ENCODE measurements around the gene PANX3. TPM values are rescaled to one million over a fixed set of nuclear protein-coding genes. Genes with fewer than 3 reads are reported as not detected.

Gene PANX3
- total and polyA plus RNA-seq, 9 of the 15 experiments (the other 6 are each of a cell fraction or from before 2014, with no cell fraction given) = 0.09 to 0.69 (median 0.39) TPM

DNA sequence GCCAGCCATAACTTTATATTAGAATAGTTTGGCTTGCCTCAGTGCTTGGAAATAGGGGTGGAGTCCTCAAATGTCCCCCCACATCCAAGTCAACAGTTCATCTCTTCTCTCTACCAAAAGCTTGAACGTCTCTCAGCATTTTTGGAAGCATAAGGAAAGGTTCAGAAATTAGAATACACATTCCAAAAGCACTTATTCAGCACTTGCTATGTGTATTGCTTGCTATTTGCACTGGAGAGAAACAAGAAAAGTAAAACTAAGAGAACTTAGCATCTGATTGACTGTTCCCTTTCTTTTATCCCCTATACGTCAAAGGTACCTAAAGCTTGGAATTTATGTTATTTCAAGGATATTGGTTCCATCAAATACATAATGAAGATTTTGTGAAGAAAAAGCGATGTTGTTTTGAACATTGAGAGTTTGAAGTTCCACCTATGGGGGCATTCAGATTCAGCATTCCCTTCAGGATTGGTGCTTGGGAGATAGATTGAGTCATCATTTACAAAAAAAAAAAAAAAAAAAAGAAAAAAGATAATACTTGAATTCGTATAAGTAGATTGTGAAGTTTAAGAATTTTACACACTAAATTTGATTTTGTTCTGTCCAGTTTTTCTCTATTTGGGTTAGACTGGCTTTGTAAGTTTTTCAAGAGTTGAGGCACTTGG lies 12.8 kb downstream of the PANX3 start:
- peaks cover 35% of the 10 kb centered on the region for H3K79me2 ChIP-seq (ENCODE audit: control insufficient read depth, insufficient read depth, low read length)
- H3K27ac ChIP-seq (ENCODE audit: extremely low read depth, low read depth, low read length) = peak overlapping the region; percentile 77; the same call in 1 of the 3 replicates
- no peak overlapping the region for H2AFZ ChIP-seq (ENCODE audit: low read depth, low read length)
- in situ Hi-C loops (cut with MboI) (no loop called here), intact Hi-C loops (cut with micrococcal nuclease) (no loop called here)
- TF ChIP-seq ZNF316 (IDR thresholded peaks at IDR 0.05) (0 out of 2 replicates have a peak, but pooled peaks have one; percentile 11), ZNF830 (CRISPR knock-in tag; IDR thresholded peaks at IDR 0.05) (no peak)
- H3K4me1 ChIP-seq (replicated peaks in 1 of 2; ENCODE audit: control insufficient read depth in 2 of 2, insufficient read depth in 2 of 2, low read length in 2 of 2) = peaks cover 0 to 13% of the 10 kb centered on the region in 2 experiments; a peak in 3 of 5 replicates
- peak overlapping the region; percentile 75 for H3K4me3 ChIP-seq
- POLR2A ChIA-PET = interaction anchor here (1.7 kb wide), 1 partner anchor 8 kb away, joined by 7 read pairs; no protein-coding TSS in a partner anchor
- CTCF ChIA-PET (ENCODE audit: low intra/inter-chr PET ratio) = no interaction called here
- H3K4me2 ChIP-seq (ENCODE audit: insufficient read depth, low read length) = peak overlapping the region; percentile 87
- 26% methylated on average over 4 of the region's 4 CpGs for WGBS (ENCODE audit: insufficient coverage, low coverage, missing lambda C conversion rate)
- ATAC-seq (no peak), DNase-seq (ENCODE audit: extremely low read depth in 1 of 4, low spot score in 3 of 4) (no peak), FAIRE-seq (no peak)
- H3K9ac ChIP-seq (ENCODE audit: insufficient read depth in 1 of 2, low read depth in 2 of 2, low read length in 2 of 2) = peak overlapping the region in 1 of 2 experiments; percentile 86; a peak in 2 of 4 replicates
- H3K36me3 ChIP-seq (ENCODE audit: control insufficient read depth, insufficient read depth, low read length) = peaks cover 43% of the 10 kb centered on the region
- H4K20me1 ChIP-seq (replicated peaks; ENCODE audit: control insufficient read depth, insufficient read depth, low read length) = no peaks in the 10 kb centered on the region
- H3K9me3 ChIP-seq (replicated peaks; ENCODE audit: control insufficient read depth, insufficient read depth, low read depth, low read length) = no peaks in the 10 kb centered on the region
- H3K27me3 ChIP-seq (ENCODE audit: control insufficient read depth in 2 of 2, insufficient read depth in 2 of 2, low read length in 2 of 2) = peaks cover 0 to 4% of the 10 kb centered on the region in 2 experiments; a peak in 2 of 5 replicates
- peaks cover 4% of the 10 kb centered on the region for H3K9me1 ChIP-seq (ENCODE audit: control insufficient read depth, insufficient read depth, low read length)
- no TSS peak for BruUV-seq (replicated peaks)

DNA sequence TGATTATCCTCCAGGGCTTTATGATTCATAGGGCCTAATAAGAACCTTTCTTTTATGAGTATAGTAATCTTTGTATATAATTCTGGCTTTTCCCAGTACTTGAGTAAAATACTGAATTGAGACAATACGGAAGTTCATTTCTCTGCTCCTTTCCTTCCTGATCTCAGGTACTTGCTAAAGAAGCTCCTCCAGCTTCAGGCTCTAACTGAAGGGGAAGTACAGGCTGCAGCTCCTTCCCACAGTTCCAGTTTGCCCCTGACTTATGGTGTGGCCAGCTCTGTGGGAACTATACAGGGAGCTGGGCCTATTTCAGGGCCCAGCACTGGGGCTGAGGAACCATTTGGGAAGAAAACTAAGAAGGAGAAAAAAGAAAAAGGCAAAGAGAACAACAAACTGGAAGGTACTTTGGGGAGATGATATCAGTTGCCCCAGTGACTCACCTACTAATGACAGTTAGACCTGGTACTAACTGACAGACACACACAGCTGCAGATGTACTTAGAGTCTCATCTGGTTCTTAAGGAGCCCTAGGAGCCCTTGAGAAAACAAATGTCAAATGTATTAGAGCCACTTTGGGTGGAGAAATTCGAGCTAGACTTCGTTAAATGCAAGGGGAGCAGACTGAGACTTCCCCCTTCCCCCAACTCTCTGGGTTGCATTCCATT lies 14.4 kb downstream of the PANX3 start:
- H3K4me1 ChIP-seq (replicated peaks in 1 of 2; ENCODE audit: control insufficient read depth in 2 of 2, insufficient read depth in 2 of 2, low read length in 2 of 2) = peaks cover 0 to 13% of the 10 kb centered on the region in 2 experiments; a peak in 3 of 5 replicates
- in situ Hi-C loops (cut with MboI) = no loop called here
- peaks cover 57% of the 10 kb centered on the region for H3K36me3 ChIP-seq (ENCODE audit: control insufficient read depth, insufficient read depth, low read length)
- ChIA-PET CTCF (ENCODE audit: low intra/inter-chr PET ratio) (no interaction called here), POLR2A (interaction anchor here (1.9 kb wide), 1 partner anchor 14 kb away, joined by 11 read pairs; no protein-coding TSS in a partner anchor)
- no TSS peak for BruUV-seq (replicated peaks)
- no peaks in the 10 kb centered on the region for H3K27me3 ChIP-seq (ENCODE audit: control insufficient read depth in 2 of 2, insufficient read depth in 2 of 2, low read length in 2 of 2)
- no peaks in the 10 kb centered on the region for H3K9me3 ChIP-seq (replicated peaks; ENCODE audit: control insufficient read depth, insufficient read depth, low read depth, low read length)
- no peak for FAIRE-seq
- no peak overlapping the region for H3K4me3 ChIP-seq
- H2AFZ ChIP-seq (ENCODE audit: low read depth, low read length) = no peak overlapping the region
- H3K27ac ChIP-seq (ENCODE audit: extremely low read depth, low read depth, low read length) = peak overlapping the region; percentile 38; the same call in 1 of the 3 replicates
- no peak for ATAC-seq
- H3K9ac ChIP-seq (ENCODE audit: insufficient read depth in 1 of 2, low read depth in 2 of 2, low read length in 2 of 2) = no peak overlapping the region; a peak in 1 of 4 replicates
- no peak overlapping the region for H3K4me2 ChIP-seq (ENCODE audit: insufficient read depth, low read length)
- 70% methylated on average over 3 of the region's 3 CpGs for WGBS (ENCODE audit: insufficient coverage, low coverage, missing lambda C conversion rate)
- peaks cover 4% of the 10 kb centered on the region for H3K9me1 ChIP-seq (ENCODE audit: control insufficient read depth, insufficient read depth, low read length)
- intact Hi-C loops (cut with micrococcal nuclease) = no loop called here
- H3K79me2 ChIP-seq (ENCODE audit: control insufficient read depth, insufficient read depth, low read length) = peaks cover 35% of the 10 kb centered on the region
- no peaks in the 10 kb centered on the region for H4K20me1 ChIP-seq (replicated peaks; ENCODE audit: control insufficient read depth, insufficient read depth, low read length)
- DNase-seq (ENCODE audit: extremely low read depth in 1 of 4, low spot score in 3 of 4) = no peak
- peak; percentile 8 for TF ChIP-seq FOS (IDR thresholded peaks at IDR 0.05; ENCODE audit: extremely low read depth, insufficient read length)
- TF ChIP-seq, protein P1, sequence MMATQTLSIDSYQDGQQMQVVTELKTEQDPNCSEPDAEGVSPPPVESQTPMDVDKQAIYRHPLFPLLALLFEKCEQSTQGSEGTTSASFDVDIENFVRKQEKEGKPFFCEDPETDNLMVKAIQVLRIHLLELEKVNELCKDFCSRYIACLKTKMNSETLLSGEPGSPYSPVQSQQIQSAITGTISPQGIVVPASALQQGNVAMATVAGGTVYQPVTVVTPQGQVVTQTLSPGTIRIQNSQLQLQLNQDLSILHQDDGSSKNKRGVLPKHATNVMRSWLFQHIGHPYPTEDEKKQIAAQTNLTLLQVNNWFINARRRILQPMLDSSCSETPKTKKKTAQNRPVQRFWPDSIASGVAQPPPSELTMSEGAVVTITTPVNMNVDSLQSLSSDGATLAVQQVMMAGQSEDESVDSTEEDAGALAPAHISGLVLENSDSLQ (IDR thresholded peaks at IDR 0.05) = 0 out of 2 replicates have a peak, but pooled peaks have one; percentile 19
- peak; percentile 31; the same call in 1 of the 2 replicates for TF ChIP-seq SMARCE1 (IDR thresholded peaks at IDR 0.05)
- TF ChIP-seq, protein P2, sequence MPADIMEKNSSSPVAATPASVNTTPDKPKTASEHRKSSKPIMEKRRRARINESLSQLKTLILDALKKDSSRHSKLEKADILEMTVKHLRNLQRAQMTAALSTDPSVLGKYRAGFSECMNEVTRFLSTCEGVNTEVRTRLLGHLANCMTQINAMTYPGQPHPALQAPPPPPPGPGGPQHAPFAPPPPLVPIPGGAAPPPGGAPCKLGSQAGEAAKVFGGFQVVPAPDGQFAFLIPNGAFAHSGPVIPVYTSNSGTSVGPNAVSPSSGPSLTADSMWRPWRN (IDR thresholded peaks at IDR 0.05; ENCODE audit: low read depth) = no peak
- TF ChIP-seq HOXB6 (CRISPR knock-in tag; IDR thresholded peaks at IDR 0.05; ENCODE audit: borderline replicate concordance) = no peak
- 0 out of 2 replicates have a peak, but pooled peaks have one; percentile 23 for TF ChIP-seq ARID1B (IDR thresholded peaks at IDR 0.05)
- TF ChIP-seq POLR3G (IDR thresholded peaks at IDR 0.05; ENCODE audit: extremely low read depth, insufficient read length, insufficient replicate concordance) = no peak
- TF ChIP-seq EP300 (IDR thresholded peaks at IDR 0.05; ENCODE audit: low read length) = 0 out of 2 replicates have a peak, but pooled peaks have one; percentile 12
- TF ChIP-seq MEF2A (IDR thresholded peaks at IDR 0.05; ENCODE audit: control insufficient read depth, low read depth, low read length) = no peak
- TF ChIP-seq ZNF707 (CRISPR knock-in tag; conservative IDR thresholded peaks at IDR 0.05) = no peak
- no peak for TF ChIP-seq EWSR1 (IDR thresholded peaks at IDR 0.05; ENCODE audit: borderline replicate concordance, low read depth, partially characterized antibody)

All from K562 (cell line).